Adrenal gland (tissue), 5 donors: ENCODE results near the gene BCL3.

Experiments used
- CTCF ChIP-seq, 6 experiments: fragments of 450-650 bp in 4 of 6; fragments of 200-600 bp in 2 of 6; sonication (generic) in 1 of 6; IDR thresholded peaks; 1 replicate in 5 of 6; 2 replicates in 1 of 6; pipeline versions ENCODE4 v1.5.1 to v1.8.0; 2016 to 2021; ENCODE audit warnings: antibody characterized with exemption in 6 of 6, mild to moderate bottlenecking in 2 of 6, moderate library complexity in 1 of 6
- POLR2A ChIP-seq, 2 donors: fragments of 450-650 bp; IDR thresholded peaks; one replicate each; pipeline ENCODE4 v1.6.1; 2017; ENCODE audit warnings: antibody characterized with exemption in 2 of 2, mild to moderate bottlenecking in 2 of 2, moderate library complexity in 1 of 2
- donor health status: DM: no; HTN: no; CAD: no.

GRCh38 chr19:44706506-44707236 lies 41.8 kb upstream of the BCL3 start:
- TF ChIP-seq CTCF (IDR thresholded peaks at IDR 0.05): no peak
- TF ChIP-seq POLR2A (IDR thresholded peaks at IDR 0.05): no peak
